Measurements from ENCODE around the gene GRM5. TPM values are rescaled to one million over a fixed set of nuclear protein-coding genes. Genes with fewer than 3 reads are reported as not detected.
"Not testable (repeated sequence)": the region's sequence is repeated elsewhere in the genome, so short reads cannot be mapped to it uniquely, and the experiment has no call there.

GRM5 gene
- total RNA-seq, 1 experiment from 2014 or later, result not detected

GRCh38 chr11:88979641-88980040 lies 86.1 kb downstream of the GRM5 start:
- H3K27ac ChIP-seq, result peak overlapping the region; percentile 21; the same call in 1 of the 2 replicates
- CTCF ChIA-PET, result no interaction called here

GRCh38 chr11:88978992-88979391 lies 86.8 kb downstream of the GRM5 start:
- H3K4me2 ChIP-seq, result peak overlapping the region; percentile 34; the same call in 1 of the 2 replicates
- H3F3A ChIP-seq (ENCODE audit: insufficient read depth, low read depth); POLR2A ChIA-PET (ENCODE audit: unreplicated experiment); intact Hi-C loops (cut with micrococcal nuclease; ENCODE audit: unreplicated experiment); H3K79me2 ChIP-seq (ENCODE audit: low read depth); H3K36me3 ChIP-seq (ENCODE audit: low read depth); CTCF ChIA-PET; DNase-seq; H3K9me3 ChIP-seq (ENCODE audit: insufficient read depth, low read depth); H3K4me3 ChIP-seq; H3K9me2 ChIP-seq (ENCODE audit: insufficient read depth); H4K20me1 ChIP-seq (ENCODE audit: insufficient read depth); BruUV-seq (replicated peaks); H3K27me3 ChIP-seq (ENCODE audit: insufficient read depth, low read depth): not testable (repeated sequence)
- H2AFZ ChIP-seq, result peak overlapping the region; percentile 64; the same call in 1 of the 2 replicates
- peak overlapping the region; percentile 21; the same call in 1 of the 2 replicates for H3K27ac ChIP-seq
- H3K4me1 ChIP-seq (replicated peaks; ENCODE audit: insufficient read depth), result peaks cover 14% of the 10 kb centered on the region

More at GRCh38 chr11:88979641-88980040, 86.1 kb downstream of the GRM5 start:
- no peaks in the 10 kb centered on the region for H4K20me1 ChIP-seq (ENCODE audit: insufficient read depth)
- no peaks in the 10 kb centered on the region for H3K9me2 ChIP-seq (ENCODE audit: insufficient read depth)
- H3F3A ChIP-seq (ENCODE audit: insufficient read depth, low read depth), result peaks cover 5% of the 10 kb centered on the region; the same call in 1 of the 2 replicates
- BruUV-seq (replicated peaks), result no TSS peak
- no peaks in the 10 kb centered on the region for H3K27me3 ChIP-seq (ENCODE audit: insufficient read depth, low read depth)
- no peak for DNase-seq
- H3K4me1 ChIP-seq (replicated peaks; ENCODE audit: insufficient read depth), result peaks cover 14% of the 10 kb centered on the region
- H3K4me2 ChIP-seq, result peak overlapping the region; percentile 34; the same call in 1 of the 2 replicates
- H3K4me3 ChIP-seq, result no peak overlapping the region
- TF ChIP-seq CTCF (conservative IDR thresholded peaks at IDR 0.05) (no peak), EZH2 (IDR thresholded peaks at IDR 0.05; ENCODE audit: low read depth) (no peak)
- H2AFZ ChIP-seq, result peak overlapping the region; percentile 64
- intact Hi-C loops (cut with micrococcal nuclease; ENCODE audit: unreplicated experiment), result no loop called here
- POLR2A ChIA-PET (ENCODE audit: unreplicated experiment), result no interaction called here
- H3K36me3 ChIP-seq (ENCODE audit: low read depth), result no peaks in the 10 kb centered on the region
- no peaks in the 10 kb centered on the region for H3K79me2 ChIP-seq (ENCODE audit: low read depth)
- no peaks in the 10 kb centered on the region for H3K9me3 ChIP-seq (ENCODE audit: insufficient read depth, low read depth)

- CTCF ChIA-PET; H3K27ac ChIP-seq; H3K4me3 ChIP-seq; POLR2A ChIA-PET (ENCODE audit: unreplicated experiment); H3F3A ChIP-seq (ENCODE audit: insufficient read depth, low read depth); H3K9me3 ChIP-seq (ENCODE audit: insufficient read depth, low read depth); H3K79me2 ChIP-seq (ENCODE audit: low read depth); DNase-seq; BruUV-seq (replicated peaks); H2AFZ ChIP-seq; H4K20me1 ChIP-seq (ENCODE audit: insufficient read depth); intact Hi-C loops (cut with micrococcal nuclease; ENCODE audit: unreplicated experiment); H3K27me3 ChIP-seq (ENCODE audit: insufficient read depth, low read depth); H3K4me2 ChIP-seq; H3K36me3 ChIP-seq (ENCODE audit: low read depth); H3K9me2 ChIP-seq (ENCODE audit: insufficient read depth): not testable (repeated sequence)
- peaks cover 14% of the 10 kb centered on the region for H3K4me1 ChIP-seq (replicated peaks; ENCODE audit: insufficient read depth)
Observed at GRCh38 chr11:88975441-88975840, 90.3 kb downstream of the GRM5 start.

- TF ChIP-seq CTCF (conservative IDR thresholded peaks at IDR 0.05) (no peak), EZH2 (IDR thresholded peaks at IDR 0.05; ENCODE audit: low read depth) (no peak)
- Histone ChIP-seq H3K27me3 (ENCODE audit: insufficient read depth, low read depth) (no peaks in the 10 kb centered on the region), H3K4me3 (no peak overlapping the region), H2AFZ (no peak overlapping the region), H4K20me1 (ENCODE audit: insufficient read depth) (no peaks in the 10 kb centered on the region), H3K4me1 (replicated peaks; ENCODE audit: insufficient read depth) (no peaks in the 10 kb centered on the region), H3K79me2 (ENCODE audit: low read depth) (no peaks in the 10 kb centered on the region), H3K27ac (no peak overlapping the region), H3F3A (ENCODE audit: insufficient read depth, low read depth) (no peaks in the 10 kb centered on the region), H3K36me3 (ENCODE audit: low read depth) (no peaks in the 10 kb centered on the region), H3K9me2 (ENCODE audit: insufficient read depth) (no peaks in the 10 kb centered on the region), H3K4me2 (no peak overlapping the region), H3K9me3 (ENCODE audit: insufficient read depth, low read depth) (no peaks in the 10 kb centered on the region)
- CTCF ChIA-PET, result no interaction called here
- no peak for DNase-seq
- intact Hi-C loops (cut with micrococcal nuclease; ENCODE audit: unreplicated experiment), result no loop called here
- POLR2A ChIA-PET (ENCODE audit: unreplicated experiment), result no interaction called here
- no TSS peak for BruUV-seq (replicated peaks)
Observed at GRCh38 chr11:88972210-88972609, 93.6 kb downstream of the GRM5 start.

GRCh38 chr11:88961621-88962020 lies 104.2 kb downstream of the GRM5 start:
- H3K79me2 ChIP-seq (ENCODE audit: low read depth); DNase-seq; H3K36me3 ChIP-seq (ENCODE audit: low read depth); H3K4me3 ChIP-seq; intact Hi-C loops (cut with micrococcal nuclease; ENCODE audit: unreplicated experiment); H3K9me2 ChIP-seq (ENCODE audit: insufficient read depth); H3K27me3 ChIP-seq (ENCODE audit: insufficient read depth, low read depth); H3K4me2 ChIP-seq; H2AFZ ChIP-seq; POLR2A ChIA-PET (ENCODE audit: unreplicated experiment); H3F3A ChIP-seq (ENCODE audit: insufficient read depth, low read depth); BruUV-seq (replicated peaks); H3K4me1 ChIP-seq (replicated peaks; ENCODE audit: insufficient read depth); H3K27ac ChIP-seq; CTCF ChIA-PET; H4K20me1 ChIP-seq (ENCODE audit: insufficient read depth); H3K9me3 ChIP-seq (ENCODE audit: insufficient read depth, low read depth): not testable (repeated sequence)

GRCh38 chr11:88959857-88960256 lies 105.9 kb downstream of the GRM5 start:
- DNase-seq; H4K20me1 ChIP-seq (ENCODE audit: insufficient read depth); H3K4me3 ChIP-seq; H3K36me3 ChIP-seq (ENCODE audit: low read depth); H3K4me2 ChIP-seq; H2AFZ ChIP-seq; H3K9me2 ChIP-seq (ENCODE audit: insufficient read depth); CTCF ChIA-PET; H3F3A ChIP-seq (ENCODE audit: insufficient read depth, low read depth); H3K27me3 ChIP-seq (ENCODE audit: insufficient read depth, low read depth); intact Hi-C loops (cut with micrococcal nuclease; ENCODE audit: unreplicated experiment); H3K4me1 ChIP-seq (replicated peaks; ENCODE audit: insufficient read depth); POLR2A ChIA-PET (ENCODE audit: unreplicated experiment); H3K79me2 ChIP-seq (ENCODE audit: low read depth); H3K9me3 ChIP-seq (ENCODE audit: insufficient read depth, low read depth); BruUV-seq (replicated peaks); H3K27ac ChIP-seq: not testable (repeated sequence)

All from PC-9 (cell line).